Mucosa of descending colon (tissue), 3 donors: ENCODE measurements around the gene CALCOCO1. TPM values are rescaled to one million over a fixed set of nuclear protein-coding genes. Genes with fewer than 3 reads are reported as not detected.

Experiments
- ATAC-seq: fragments of 200-7000 bp; cut with Tn5 transposase; one replicate; pipeline ENCODE4 v1.9.1; 2020; ENCODE audit warnings: mild to moderate bottlenecking, moderate library complexity
- DNase-seq, 3 donors: peaks; one replicate each; pipeline ENCODE4 v3.0.0-alpha.2; 2020
- H3K36me3 ChIP-seq: fragments of 200-600 bp; one replicate; pipeline ENCODE4 v1.8.0; 2021; ENCODE audit warnings: low read depth, mild to moderate bottlenecking
- H3K4me1 ChIP-seq: fragments of 200-600 bp; one replicate; pipeline ENCODE4 v1.8.0; 2021; ENCODE audit warnings: low read depth, mild to moderate bottlenecking
- H3K4me3 ChIP-seq: fragments of 200-600 bp; one replicate; pipeline ENCODE4 v1.8.0; 2021; ENCODE audit warnings: mild to moderate bottlenecking
- H3K9me3 ChIP-seq: fragments of 200-600 bp; one replicate; pipeline ENCODE4 v1.8.0; 2021; ENCODE audit warnings: mild to moderate bottlenecking
- CTCF ChIP-seq: fragments of 200-600 bp; IDR thresholded peaks from one replicate; pipeline ENCODE4 v1.8.0; 2022; ENCODE audit warnings: antibody characterized with exemption, mild to moderate bottlenecking
- intact Hi-C, 2 donors: fragments of 100-400 bp; cut with DNase I in 1 of 2; cut with micrococcal nuclease in 1 of 2; formaldehyde crosslinking; loops; one replicate each; pipeline versions ENCODE4 v1.11.0 to v1.11.1; 2022; cut with DNase I, micrococcal nuclease
- total RNA-seq, 3 donors: library from RNA; stranded (reverse); fragmentation: NEBNext Ultra II Directional in 2 of 3; extraction: Animal tissue kit (Norgen Biotek cat#: 25700) in 2 of 3; gene quantifications; one replicate each; pipeline versions ENCODE4 v1.2.1 to v1.2.4, GENCODE V29; 2021 to 2023
- donor health status: DM: no; HTN: no; CAD: no; lungs with moderate emphysema.
- donor health status: DM: no; HTN: no; CAD: no.
- donor health status: DM: no; HTN: yes; CAD: no.

The CALCOCO1 gene
- total RNA-seq, 3 donors from 2014 or later = 62.2 to 235 (median 119) TPM

GRCh38 chr12:53717319-53717718 lies 9.9 kb downstream of the CALCOCO1 start:
- ATAC-seq = no peak
- H3K4me3 ChIP-seq = no peak overlapping the region
- no peaks in the 10 kb centered on the region for H3K4me1 ChIP-seq
- peaks cover 4% of the 10 kb centered on the region for H3K36me3 ChIP-seq
- intact Hi-C loops = no loop called here
- no peaks in the 10 kb centered on the region for H3K9me3 ChIP-seq
- no peak for TF ChIP-seq CTCF
- no peak for DNase-seq

GRCh38 chr12:53714004-53714403 lies 13.2 kb downstream of the CALCOCO1 start:
- intact Hi-C loops = no loop called here
- Histone ChIP-seq H3K4me3 (no peak overlapping the region), H3K36me3 (no peaks in the 10 kb centered on the region), H3K4me1 (no peaks in the 10 kb centered on the region), H3K9me3 (no peaks in the 10 kb centered on the region)
- DNase-seq (no peak), ATAC-seq (no peak)
- TF ChIP-seq CTCF = no peak

GRCh38 chr12:53713516-53713915 lies 13.7 kb downstream of the CALCOCO1 start:
- intact Hi-C loops = no loop called here
- ATAC-seq (no peak), DNase-seq (no peak)
- Histone ChIP-seq H3K9me3 (no peaks in the 10 kb centered on the region), H3K4me1 (no peaks in the 10 kb centered on the region), H3K4me3 (no peak overlapping the region), H3K36me3 (no peaks in the 10 kb centered on the region)
- no peak for TF ChIP-seq CTCF

GRCh38 chr12:53712059-53712643 lies 15.1 kb downstream of the CALCOCO1 start:
- DNase-seq = no peak
- Histone ChIP-seq H3K4me3 (no peak overlapping the region), H3K36me3 (no peaks in the 10 kb centered on the region), H3K9me3 (no peaks in the 10 kb centered on the region), H3K4me1 (no peaks in the 10 kb centered on the region)
- no peak for ATAC-seq
- intact Hi-C loops = no loop called here
- TF ChIP-seq CTCF = no peak

- DNase-seq = no peak
- no peaks in the 10 kb centered on the region for H3K4me1 ChIP-seq
- no peak for TF ChIP-seq CTCF
- H3K36me3 ChIP-seq = no peaks in the 10 kb centered on the region
- no peaks in the 10 kb centered on the region for H3K9me3 ChIP-seq
- no peak for ATAC-seq
- intact Hi-C loops = no loop called here
- no peak overlapping the region for H3K4me3 ChIP-seq
Measured at GRCh38 chr12:53710091-53710490, 17.2 kb downstream of the CALCOCO1 start.

- no peaks in the 10 kb centered on the region for H3K4me1 ChIP-seq
- no peaks in the 10 kb centered on the region for H3K9me3 ChIP-seq
- no peak for DNase-seq
- intact Hi-C loops = no loop called here
- no peak overlapping the region for H3K4me3 ChIP-seq
- TF ChIP-seq CTCF = no peak
- H3K36me3 ChIP-seq = no peaks in the 10 kb centered on the region
- no peak for ATAC-seq
Measured at GRCh38 chr12:53709671-53710070, 17.6 kb downstream of the CALCOCO1 start.
